Coronary artery (tissue), 2 donors: ENCODE results near the gene GPD1.
"Not testable (repeated sequence)": the region's sequence is repeated elsewhere in the genome, so short reads cannot be mapped to it uniquely, and the experiment has no call there.

Experiments used
- DNase-seq: peaks from one replicate; pipeline ENCODE4 v3.0.0-alpha.2; 2017; ENCODE audit warnings: low spot score
- H3K27ac ChIP-seq, 2 donors: fragments of 200-600 bp; sonication (generic); one replicate each; pipeline ENCODE4 v1.5.1; 2016 to 2019
- H3K4me3 ChIP-seq: fragments of 200-600 bp; sonication (generic); 2 replicates; pipeline ENCODE4 v1.5.1; 2016; ENCODE audit warnings: mild to moderate bottlenecking, moderate library complexity
- TF ChIP-seq, protein P1 (sequence below): fragments of 200-600 bp; sonication (generic); IDR thresholded peaks from one replicate; pipeline ENCODE4 v1.5.1; 2019; ENCODE audit warnings: antibody characterized with exemption

GPD1 gene

GRCh38 chr12:50151047-50151687 is 47.4 kb downstream of the GPD1 start:
- Histone ChIP-seq H3K4me3 (no peak overlapping the region), H3K27ac (no peak overlapping the region)
- TF ChIP-seq, protein P1, sequence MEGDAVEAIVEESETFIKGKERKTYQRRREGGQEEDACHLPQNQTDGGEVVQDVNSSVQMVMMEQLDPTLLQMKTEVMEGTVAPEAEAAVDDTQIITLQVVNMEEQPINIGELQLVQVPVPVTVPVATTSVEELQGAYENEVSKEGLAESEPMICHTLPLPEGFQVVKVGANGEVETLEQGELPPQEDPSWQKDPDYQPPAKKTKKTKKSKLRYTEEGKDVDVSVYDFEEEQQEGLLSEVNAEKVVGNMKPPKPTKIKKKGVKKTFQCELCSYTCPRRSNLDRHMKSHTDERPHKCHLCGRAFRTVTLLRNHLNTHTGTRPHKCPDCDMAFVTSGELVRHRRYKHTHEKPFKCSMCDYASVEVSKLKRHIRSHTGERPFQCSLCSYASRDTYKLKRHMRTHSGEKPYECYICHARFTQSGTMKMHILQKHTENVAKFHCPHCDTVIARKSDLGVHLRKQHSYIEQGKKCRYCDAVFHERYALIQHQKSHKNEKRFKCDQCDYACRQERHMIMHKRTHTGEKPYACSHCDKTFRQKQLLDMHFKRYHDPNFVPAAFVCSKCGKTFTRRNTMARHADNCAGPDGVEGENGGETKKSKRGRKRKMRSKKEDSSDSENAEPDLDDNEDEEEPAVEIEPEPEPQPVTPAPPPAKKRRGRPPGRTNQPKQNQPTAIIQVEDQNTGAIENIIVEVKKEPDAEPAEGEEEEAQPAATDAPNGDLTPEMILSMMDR: no peak
- no peak for DNase-seq

DNA sequence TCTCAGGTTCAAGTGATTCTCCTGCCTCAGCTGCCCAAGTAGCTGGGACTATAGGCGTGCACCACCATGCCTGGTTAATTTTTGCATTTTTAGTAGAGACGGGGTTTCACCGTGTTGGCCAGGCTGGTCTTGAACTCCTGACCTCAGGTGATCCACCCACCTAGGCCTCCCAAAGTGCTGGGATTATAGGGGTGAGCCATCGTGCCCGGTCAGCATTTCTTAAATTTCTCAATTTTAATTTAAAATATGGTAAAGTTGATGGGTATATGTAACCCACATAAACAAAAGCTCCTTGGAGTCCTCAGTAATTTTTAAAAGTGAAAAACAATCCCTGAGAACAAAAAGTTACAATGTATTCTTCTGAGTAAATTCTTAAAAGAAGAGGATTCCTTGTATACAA is 51.1 kb downstream of the GPD1 start:
- not testable (repeated sequence) for DNase-seq, H3K27ac ChIP-seq, H3K4me3 ChIP-seq

DNA sequence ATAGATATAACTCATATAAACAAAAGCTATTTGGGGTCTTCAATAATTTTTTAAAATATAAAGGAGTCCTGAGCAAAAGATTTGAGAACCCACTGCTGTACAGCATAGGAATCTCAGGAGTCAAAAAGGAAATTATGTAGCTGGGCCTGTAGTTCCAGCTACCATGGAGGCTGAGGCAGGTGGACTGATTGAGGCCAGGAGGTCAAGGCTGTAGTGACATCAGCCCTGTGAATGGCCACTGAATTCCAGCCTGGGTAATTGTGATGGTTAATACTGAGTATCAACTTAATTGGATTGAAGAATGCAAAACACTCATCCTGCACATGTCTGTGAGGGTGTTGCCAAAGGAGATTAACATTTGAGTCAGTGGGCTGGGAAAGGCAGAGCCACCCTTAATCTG is 52.8 kb downstream of the GPD1 start:
- DNase-seq: no peak
- H3K27ac ChIP-seq: no peak overlapping the region
- TF ChIP-seq, protein P1: no peak
- no peak overlapping the region for H3K4me3 ChIP-seq

GRCh38 chr12:50157259-50157658 is 53.5 kb downstream of the GPD1 start:
- H3K4me3 ChIP-seq: no peak overlapping the region
- TF ChIP-seq, protein P1: no peak
- H3K27ac ChIP-seq: no peak overlapping the region
- DNase-seq: no peak

DNA sequence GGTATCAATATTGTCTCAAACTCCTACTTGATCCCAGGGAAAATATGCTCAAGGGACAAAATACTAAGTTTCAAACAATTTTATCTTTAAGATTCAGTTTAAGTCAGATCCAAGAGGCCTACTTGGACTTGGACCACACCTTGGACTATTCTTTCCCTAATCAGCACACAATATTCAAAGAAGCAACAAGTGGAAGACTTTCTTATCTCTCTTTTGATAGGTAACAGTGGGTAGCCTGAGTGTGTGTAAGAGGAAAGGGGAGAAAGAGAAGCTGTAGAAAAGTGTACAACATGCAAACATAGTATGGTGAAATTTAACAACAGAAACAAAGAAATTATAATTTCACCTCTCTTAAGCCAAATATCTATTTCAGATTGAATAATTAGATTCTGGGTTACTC is 56.8 kb downstream of the GPD1 start:
- Histone ChIP-seq H3K4me3 (no peak overlapping the region), H3K27ac (no peak overlapping the region)
- TF ChIP-seq, protein P1: no peak
- no peak for DNase-seq
